ENCODE results near the gene KIFC1. TPM values are rescaled to one million over a fixed set of nuclear protein-coding genes. Genes with fewer than 3 reads are reported as not detected.

Gene KIFC1
- total and polyA plus RNA-seq, 2 donors (not counting 1 experiment from before 2014, with no cell fraction given), result 0.79 to 1.0 TPM

DNA sequence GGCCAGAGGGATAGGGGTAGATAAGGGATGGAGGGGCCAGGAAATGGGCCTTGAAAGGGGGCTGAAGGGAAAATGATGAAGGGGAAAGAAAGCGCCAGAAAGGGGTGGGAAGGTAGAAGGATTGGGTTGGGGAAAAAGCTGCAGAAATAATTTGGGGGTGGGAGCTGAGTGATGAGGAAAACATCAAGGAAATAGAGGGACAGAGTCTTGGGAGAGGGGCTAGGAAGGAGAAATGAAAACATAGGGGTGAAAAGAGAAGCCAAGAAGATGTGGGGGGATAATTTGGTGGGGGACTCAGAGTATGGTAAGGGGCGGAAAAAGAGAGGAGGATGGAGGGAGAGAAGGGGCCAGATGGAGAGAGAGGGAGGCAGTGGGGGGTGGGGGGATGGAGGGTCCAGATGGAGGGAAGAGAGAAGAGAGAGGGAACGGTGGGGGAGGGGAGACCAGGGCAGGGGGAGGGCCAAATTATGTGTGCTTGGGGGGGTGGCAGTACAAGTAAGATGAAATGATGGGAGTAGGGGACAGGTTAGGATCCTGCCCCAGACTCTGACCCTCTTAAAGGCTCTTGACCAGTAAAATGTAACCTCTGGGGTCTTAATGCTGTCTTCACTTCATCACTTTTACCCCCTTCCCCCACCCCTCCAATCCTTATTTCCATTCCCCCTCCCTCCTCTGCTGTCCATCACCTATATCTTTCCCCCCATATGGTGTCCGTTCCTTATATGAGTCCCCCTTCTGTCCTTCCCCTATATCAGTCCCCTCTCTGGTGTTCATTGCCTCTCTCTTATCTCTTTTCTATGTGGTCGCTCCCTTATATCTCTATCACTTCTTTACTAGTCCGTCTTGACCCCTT is 29.1 kb downstream of the KIFC1 start:
- Mint-ChIP-seq H3K4me1 (peaks cover 56% of the 10 kb centered on the region), H3K9me3 (ENCODE audit: insufficient read depth) (no peaks in the 10 kb centered on the region), H3K4me3 (no peak overlapping the region), H3K27ac (peak overlapping the region; percentile 54), H3K27me3 (peaks cover 4% of the 10 kb centered on the region)
- ATAC-seq (ENCODE audit: low read depth) (no peak), DNase-seq (no peak)
- no peak overlapping the region for H3K4me2 ChIP-seq (replicated peaks; ENCODE audit: low read depth, low read length, poor library complexity, severe bottlenecking)
- no peak for TF ChIP-seq EZH2 (IDR thresholded peaks at IDR 0.05; ENCODE audit: borderline replicate concordance, insufficient read depth, low read depth, low read length, poor library complexity, severe bottlenecking)
- TF ChIP-seq, protein P1, sequence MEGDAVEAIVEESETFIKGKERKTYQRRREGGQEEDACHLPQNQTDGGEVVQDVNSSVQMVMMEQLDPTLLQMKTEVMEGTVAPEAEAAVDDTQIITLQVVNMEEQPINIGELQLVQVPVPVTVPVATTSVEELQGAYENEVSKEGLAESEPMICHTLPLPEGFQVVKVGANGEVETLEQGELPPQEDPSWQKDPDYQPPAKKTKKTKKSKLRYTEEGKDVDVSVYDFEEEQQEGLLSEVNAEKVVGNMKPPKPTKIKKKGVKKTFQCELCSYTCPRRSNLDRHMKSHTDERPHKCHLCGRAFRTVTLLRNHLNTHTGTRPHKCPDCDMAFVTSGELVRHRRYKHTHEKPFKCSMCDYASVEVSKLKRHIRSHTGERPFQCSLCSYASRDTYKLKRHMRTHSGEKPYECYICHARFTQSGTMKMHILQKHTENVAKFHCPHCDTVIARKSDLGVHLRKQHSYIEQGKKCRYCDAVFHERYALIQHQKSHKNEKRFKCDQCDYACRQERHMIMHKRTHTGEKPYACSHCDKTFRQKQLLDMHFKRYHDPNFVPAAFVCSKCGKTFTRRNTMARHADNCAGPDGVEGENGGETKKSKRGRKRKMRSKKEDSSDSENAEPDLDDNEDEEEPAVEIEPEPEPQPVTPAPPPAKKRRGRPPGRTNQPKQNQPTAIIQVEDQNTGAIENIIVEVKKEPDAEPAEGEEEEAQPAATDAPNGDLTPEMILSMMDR (IDR thresholded peaks at IDR 0.05), result no peak
- no peaks in the 10 kb centered on the region for H4K20me1 ChIP-seq (ENCODE audit: control insufficient read depth, insufficient read depth, low read length, poor library complexity, severe bottlenecking)
- no peak overlapping the region for H3K27ac ChIP-seq (ENCODE audit: low read length in 2 of 2)
- H2AFZ ChIP-seq (ENCODE audit: insufficient read depth, low read depth, low read length, poor library complexity, severe bottlenecking), result no peak overlapping the region
- H3K36me3 ChIP-seq (replicated peaks in 1 of 2; ENCODE audit: control extremely low read depth in 1 of 2, control insufficient read depth in 1 of 2, extremely low read depth in 1 of 2, insufficient read depth in 2 of 2, low read length in 1 of 2), result peaks cover 0 to 7% of the 10 kb centered on the region in 2 experiments
- peaks cover 25% of the 10 kb centered on the region for H3K79me2 ChIP-seq (ENCODE audit: control insufficient read depth, insufficient read depth, low read length)
- 85% methylated on average over 6 of the region's 6 CpGs for WGBS (ENCODE audit: insufficient coverage)
- H3K9ac ChIP-seq (ENCODE audit: low read length), result no peak overlapping the region
- intact Hi-C loops (cut with micrococcal nuclease), result no loop called here
- H3K27me3 ChIP-seq (replicated peaks in 1 of 4; ENCODE audit: control extremely low read depth in 1 of 4, control insufficient read depth in 3 of 4, insufficient read depth in 4 of 4, low read length in 3 of 4), result peaks cover 0 to 3% (median 0%) of the 10 kb centered on the region in 4 experiments
- H3K4me1 ChIP-seq (ENCODE audit: control insufficient read depth in 2 of 2, insufficient read depth in 2 of 2, low read length in 2 of 2), result peaks cover 33 to 50% of the 10 kb centered on the region in 2 donors
- CTCF ChIA-PET, result no interaction called here
- no peaks in the 10 kb centered on the region for H3K9me3 ChIP-seq (ENCODE audit: control extremely low read depth in 1 of 3, control insufficient read depth in 2 of 3, insufficient read depth in 1 of 3, low read length in 2 of 3)
- H3K4me3 ChIP-seq (ENCODE audit: control extremely low read depth in 1 of 5, extremely low read depth in 1 of 5, insufficient read depth in 1 of 5, low read depth in 2 of 5, low read length in 4 of 5), result no peak overlapping the region
- POLR2A ChIA-PET, result no interaction called here

DNA sequence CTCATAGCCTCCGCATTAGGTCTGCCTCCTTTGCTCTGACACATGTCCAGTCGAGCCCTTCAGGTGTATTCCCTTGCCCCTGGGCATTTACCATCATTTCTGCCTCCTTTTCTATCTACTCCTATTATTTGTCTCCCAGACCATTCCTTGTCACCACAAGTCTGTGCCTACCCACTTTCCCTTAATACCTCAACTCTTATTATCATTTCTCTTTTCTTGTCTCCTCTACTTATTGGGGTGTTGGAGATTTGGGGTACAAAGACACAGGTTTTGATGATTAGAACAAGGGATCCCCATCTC is 29.7 kb downstream of the KIFC1 start:
- peaks cover 0 to 1% of the 10 kb centered on the region in 2 experiments for H3K36me3 ChIP-seq (replicated peaks in 1 of 2; ENCODE audit: control extremely low read depth in 1 of 2, control insufficient read depth in 1 of 2, extremely low read depth in 1 of 2, insufficient read depth in 2 of 2, low read length in 1 of 2)
- Mint-ChIP-seq H3K27me3 (peaks cover 4% of the 10 kb centered on the region), H3K4me3 (no peak overlapping the region), H3K9me3 (ENCODE audit: insufficient read depth) (no peaks in the 10 kb centered on the region), H3K27ac (peak overlapping the region; percentile 54), H3K4me1 (peaks cover 56% of the 10 kb centered on the region)
- H4K20me1 ChIP-seq (ENCODE audit: control insufficient read depth, insufficient read depth, low read length, poor library complexity, severe bottlenecking), result no peaks in the 10 kb centered on the region
- no peak overlapping the region for H3K4me2 ChIP-seq (replicated peaks; ENCODE audit: low read depth, low read length, poor library complexity, severe bottlenecking)
- H3K9me3 ChIP-seq (ENCODE audit: control extremely low read depth in 1 of 3, control insufficient read depth in 2 of 3, insufficient read depth in 1 of 3, low read length in 2 of 3), result no peaks in the 10 kb centered on the region
- H2AFZ ChIP-seq (ENCODE audit: insufficient read depth, low read depth, low read length, poor library complexity, severe bottlenecking), result no peak overlapping the region
- TF ChIP-seq EZH2 (IDR thresholded peaks at IDR 0.05; ENCODE audit: borderline replicate concordance, insufficient read depth, low read depth, low read length, poor library complexity, severe bottlenecking), result no peak
- TF ChIP-seq, protein P1 (IDR thresholded peaks at IDR 0.05), result no peak
- 95% methylated on average over 2 of the region's 2 CpGs for WGBS (ENCODE audit: insufficient coverage)
- ChIA-PET CTCF (no interaction called here), POLR2A (no interaction called here)
- ATAC-seq (ENCODE audit: low read depth) (no peak), DNase-seq (no peak)
- H3K9ac ChIP-seq (ENCODE audit: low read length), result no peak overlapping the region
- peaks cover 19% of the 10 kb centered on the region for H3K79me2 ChIP-seq (ENCODE audit: control insufficient read depth, insufficient read depth, low read length)
- intact Hi-C loops (cut with micrococcal nuclease), result no loop called here
- no peak overlapping the region for H3K27ac ChIP-seq (ENCODE audit: low read length in 2 of 2)
- no peak overlapping the region for H3K4me3 ChIP-seq (ENCODE audit: control extremely low read depth in 1 of 5, extremely low read depth in 1 of 5, insufficient read depth in 1 of 5, low read depth in 2 of 5, low read length in 4 of 5)
- H3K27me3 ChIP-seq (replicated peaks in 1 of 4; ENCODE audit: control extremely low read depth in 1 of 4, control insufficient read depth in 3 of 4, insufficient read depth in 4 of 4, low read length in 3 of 4), result peaks cover 0 to 3% (median 0%) of the 10 kb centered on the region in 4 experiments
- H3K4me1 ChIP-seq (ENCODE audit: control insufficient read depth in 2 of 2, insufficient read depth in 2 of 2, low read length in 2 of 2), result peaks cover 31 to 47% of the 10 kb centered on the region in 2 donors

Measured in B cell (primary cell).